ENCODE measurements around the gene ANKS1B. TPM values are rescaled to one million over a fixed set of nuclear protein-coding genes. Genes with fewer than 3 reads are reported as not detected.

The ANKS1B gene
- total and polyA plus RNA-seq, 4 donors, result 0.03 to 3.4 (median 0.53) TPM

DNA sequence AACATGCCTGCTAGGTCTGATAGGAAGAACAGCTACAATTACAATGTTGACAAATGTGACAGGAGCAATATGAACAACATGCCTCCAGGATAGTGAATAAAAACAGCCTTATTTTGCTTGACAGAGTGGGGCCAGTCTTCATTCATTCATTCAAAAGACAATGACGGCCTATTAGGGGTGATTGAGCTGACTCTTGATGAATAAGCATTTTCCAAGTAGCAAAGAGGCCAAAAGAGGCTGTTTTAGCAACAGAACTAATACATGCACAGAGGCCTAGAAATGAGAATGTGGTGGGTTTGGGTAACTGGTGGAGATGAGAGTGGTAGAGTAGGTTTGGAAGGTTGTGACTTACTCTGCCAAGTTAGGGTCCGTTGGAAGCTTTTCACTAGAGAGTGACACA, 1201.3 kb downstream of the ANKS1B start:
- H3K4me3 ChIP-seq (ENCODE audit: low read depth in 1 of 3, low read length in 3 of 3), result no peak overlapping the region
- 84% methylated on average over 2 of the region's 2 CpGs for WGBS
- DNase-seq (ENCODE audit: low spot score), result no peak
- no peaks in the 10 kb centered on the region for H3K36me3 ChIP-seq (ENCODE audit: control insufficient read depth in 4 of 4, insufficient read depth in 3 of 4, low read depth in 1 of 4, low read length in 3 of 4)
- H3K27ac ChIP-seq (ENCODE audit: low read depth in 1 of 2, low read length in 2 of 2), result no peak overlapping the region
- no peaks in the 10 kb centered on the region for H3K27me3 ChIP-seq (ENCODE audit: control insufficient read depth in 4 of 4, insufficient read depth in 4 of 4, low read length in 3 of 4)
- no peak overlapping the region for H3K9ac ChIP-seq (ENCODE audit: low read depth in 1 of 2, low read length in 2 of 2)
- H3K9me3 ChIP-seq (ENCODE audit: control insufficient read depth in 4 of 4, low read length in 3 of 4), result no peaks in the 10 kb centered on the region
- H3K4me1 ChIP-seq (ENCODE audit: control insufficient read depth in 4 of 4, insufficient read depth in 4 of 4, low read length in 3 of 4), result no peaks in the 10 kb centered on the region
- TF ChIP-seq, protein P1, sequence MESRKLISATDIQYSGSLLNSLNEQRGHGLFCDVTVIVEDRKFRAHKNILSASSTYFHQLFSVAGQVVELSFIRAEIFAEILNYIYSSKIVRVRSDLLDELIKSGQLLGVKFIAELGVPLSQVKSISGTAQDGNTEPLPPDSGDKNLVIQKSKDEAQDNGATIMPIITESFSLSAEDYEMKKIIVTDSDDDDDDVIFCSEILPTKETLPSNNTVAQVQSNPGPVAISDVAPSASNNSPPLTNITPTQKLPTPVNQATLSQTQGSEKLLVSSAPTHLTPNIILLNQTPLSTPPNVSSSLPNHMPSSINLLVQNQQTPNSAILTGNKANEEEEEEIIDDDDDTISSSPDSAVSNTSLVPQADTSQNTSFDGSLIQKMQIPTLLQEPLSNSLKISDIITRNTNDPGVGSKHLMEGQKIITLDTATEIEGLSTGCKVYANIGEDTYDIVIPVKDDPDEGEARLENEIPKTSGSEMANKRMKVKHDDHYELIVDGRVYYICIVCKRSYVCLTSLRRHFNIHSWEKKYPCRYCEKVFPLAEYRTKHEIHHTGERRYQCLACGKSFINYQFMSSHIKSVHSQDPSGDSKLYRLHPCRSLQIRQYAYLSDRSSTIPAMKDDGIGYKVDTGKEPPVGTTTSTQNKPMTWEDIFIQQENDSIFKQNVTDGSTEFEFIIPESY (IDR thresholded peaks at IDR 0.05), result no peak
- TF ChIP-seq JUND (IDR thresholded peaks at IDR 0.05) (no peak), HNF4G (IDR thresholded peaks at IDR 0.05) (no peak), FOXA1 (IDR thresholded peaks at IDR 0.05) (no peak), YY1 (IDR thresholded peaks at IDR 0.05) (no peak), RAD21 (IDR thresholded peaks at IDR 0.05) (no peak), NR2F2 (IDR thresholded peaks at IDR 0.05) (no peak)
- TF ChIP-seq, protein P2, sequence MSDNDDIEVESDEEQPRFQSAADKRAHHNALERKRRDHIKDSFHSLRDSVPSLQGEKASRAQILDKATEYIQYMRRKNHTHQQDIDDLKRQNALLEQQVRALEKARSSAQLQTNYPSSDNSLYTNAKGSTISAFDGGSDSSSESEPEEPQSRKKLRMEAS (IDR thresholded peaks at IDR 0.05), result no peak
- TF ChIP-seq, protein P3, sequence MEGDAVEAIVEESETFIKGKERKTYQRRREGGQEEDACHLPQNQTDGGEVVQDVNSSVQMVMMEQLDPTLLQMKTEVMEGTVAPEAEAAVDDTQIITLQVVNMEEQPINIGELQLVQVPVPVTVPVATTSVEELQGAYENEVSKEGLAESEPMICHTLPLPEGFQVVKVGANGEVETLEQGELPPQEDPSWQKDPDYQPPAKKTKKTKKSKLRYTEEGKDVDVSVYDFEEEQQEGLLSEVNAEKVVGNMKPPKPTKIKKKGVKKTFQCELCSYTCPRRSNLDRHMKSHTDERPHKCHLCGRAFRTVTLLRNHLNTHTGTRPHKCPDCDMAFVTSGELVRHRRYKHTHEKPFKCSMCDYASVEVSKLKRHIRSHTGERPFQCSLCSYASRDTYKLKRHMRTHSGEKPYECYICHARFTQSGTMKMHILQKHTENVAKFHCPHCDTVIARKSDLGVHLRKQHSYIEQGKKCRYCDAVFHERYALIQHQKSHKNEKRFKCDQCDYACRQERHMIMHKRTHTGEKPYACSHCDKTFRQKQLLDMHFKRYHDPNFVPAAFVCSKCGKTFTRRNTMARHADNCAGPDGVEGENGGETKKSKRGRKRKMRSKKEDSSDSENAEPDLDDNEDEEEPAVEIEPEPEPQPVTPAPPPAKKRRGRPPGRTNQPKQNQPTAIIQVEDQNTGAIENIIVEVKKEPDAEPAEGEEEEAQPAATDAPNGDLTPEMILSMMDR (IDR thresholded peaks at IDR 0.05; ENCODE audit: low read depth, low read length, missing input control), result no peak
- TF ChIP-seq, protein P4, sequence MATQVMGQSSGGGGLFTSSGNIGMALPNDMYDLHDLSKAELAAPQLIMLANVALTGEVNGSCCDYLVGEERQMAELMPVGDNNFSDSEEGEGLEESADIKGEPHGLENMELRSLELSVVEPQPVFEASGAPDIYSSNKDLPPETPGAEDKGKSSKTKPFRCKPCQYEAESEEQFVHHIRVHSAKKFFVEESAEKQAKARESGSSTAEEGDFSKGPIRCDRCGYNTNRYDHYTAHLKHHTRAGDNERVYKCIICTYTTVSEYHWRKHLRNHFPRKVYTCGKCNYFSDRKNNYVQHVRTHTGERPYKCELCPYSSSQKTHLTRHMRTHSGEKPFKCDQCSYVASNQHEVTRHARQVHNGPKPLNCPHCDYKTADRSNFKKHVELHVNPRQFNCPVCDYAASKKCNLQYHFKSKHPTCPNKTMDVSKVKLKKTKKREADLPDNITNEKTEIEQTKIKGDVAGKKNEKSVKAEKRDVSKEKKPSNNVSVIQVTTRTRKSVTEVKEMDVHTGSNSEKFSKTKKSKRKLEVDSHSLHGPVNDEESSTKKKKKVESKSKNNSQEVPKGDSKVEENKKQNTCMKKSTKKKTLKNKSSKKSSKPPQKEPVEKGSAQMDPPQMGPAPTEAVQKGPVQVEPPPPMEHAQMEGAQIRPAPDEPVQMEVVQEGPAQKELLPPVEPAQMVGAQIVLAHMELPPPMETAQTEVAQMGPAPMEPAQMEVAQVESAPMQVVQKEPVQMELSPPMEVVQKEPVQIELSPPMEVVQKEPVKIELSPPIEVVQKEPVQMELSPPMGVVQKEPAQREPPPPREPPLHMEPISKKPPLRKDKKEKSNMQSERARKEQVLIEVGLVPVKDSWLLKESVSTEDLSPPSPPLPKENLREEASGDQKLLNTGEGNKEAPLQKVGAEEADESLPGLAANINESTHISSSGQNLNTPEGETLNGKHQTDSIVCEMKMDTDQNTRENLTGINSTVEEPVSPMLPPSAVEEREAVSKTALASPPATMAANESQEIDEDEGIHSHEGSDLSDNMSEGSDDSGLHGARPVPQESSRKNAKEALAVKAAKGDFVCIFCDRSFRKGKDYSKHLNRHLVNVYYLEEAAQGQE (IDR thresholded peaks at IDR 0.05), result no peak
- TF ChIP-seq, protein P5, sequence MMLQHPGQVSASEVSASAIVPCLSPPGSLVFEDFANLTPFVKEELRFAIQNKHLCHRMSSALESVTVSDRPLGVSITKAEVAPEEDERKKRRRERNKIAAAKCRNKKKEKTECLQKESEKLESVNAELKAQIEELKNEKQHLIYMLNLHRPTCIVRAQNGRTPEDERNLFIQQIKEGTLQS (IDR thresholded peaks at IDR 0.05), result no peak

DNA sequence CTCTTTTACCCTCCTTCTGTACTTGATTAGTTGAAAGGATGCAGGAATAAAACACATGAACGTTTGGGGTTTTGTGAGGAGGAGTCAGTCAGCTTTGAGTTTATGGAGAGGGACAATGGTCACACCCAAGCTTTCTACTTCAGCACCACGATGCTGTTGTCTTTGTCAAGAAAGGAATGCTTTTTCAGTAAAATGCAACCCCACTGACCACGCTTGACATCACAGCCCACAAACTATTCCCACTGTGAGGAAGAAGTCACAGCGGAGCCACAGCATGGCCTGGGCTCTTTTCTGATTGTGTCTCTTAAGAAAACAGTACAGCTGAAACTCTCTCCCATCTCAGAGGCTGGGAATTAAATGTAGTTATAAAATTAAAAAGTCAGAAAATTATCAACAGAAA, 1204.5 kb downstream of the ANKS1B start:
- Histone ChIP-seq H3K27me3 (ENCODE audit: control insufficient read depth in 4 of 4, insufficient read depth in 4 of 4, low read length in 3 of 4) (no peaks in the 10 kb centered on the region), H3K9me3 (ENCODE audit: control insufficient read depth in 4 of 4, low read length in 3 of 4) (no peaks in the 10 kb centered on the region), H3K4me3 (ENCODE audit: low read depth in 1 of 3, low read length in 3 of 3) (no peak overlapping the region), H3K36me3 (ENCODE audit: control insufficient read depth in 4 of 4, insufficient read depth in 3 of 4, low read depth in 1 of 4, low read length in 3 of 4) (no peaks in the 10 kb centered on the region), H3K9ac (ENCODE audit: low read depth in 1 of 2, low read length in 2 of 2) (no peak overlapping the region), H3K27ac (ENCODE audit: low read depth in 1 of 2, low read length in 2 of 2) (no peak overlapping the region), H3K4me1 (ENCODE audit: control insufficient read depth in 4 of 4, insufficient read depth in 4 of 4, low read length in 3 of 4) (no peaks in the 10 kb centered on the region)
- DNase-seq (ENCODE audit: low spot score), result no peak
- WGBS, result 60% methylated on average over 4 of the region's 4 CpGs
- TF ChIP-seq RXRA (IDR thresholded peaks at IDR 0.05) (no peak), FOXA1 (IDR thresholded peaks at IDR 0.05) (no peak), RAD21 (IDR thresholded peaks at IDR 0.05) (no peak), JUND (IDR thresholded peaks at IDR 0.05) (no peak), HNF4G (IDR thresholded peaks at IDR 0.05) (no peak), NR2F2 (IDR thresholded peaks at IDR 0.05) (no peak), SP1 (IDR thresholded peaks at IDR 0.05) (no peak), YY1 (IDR thresholded peaks at IDR 0.05) (no peak), FOXA2 (IDR thresholded peaks at IDR 0.05) (no peak)
- TF ChIP-seq, protein P4 (IDR thresholded peaks at IDR 0.05), result no peak
- TF ChIP-seq, protein P3 (IDR thresholded peaks at IDR 0.05; ENCODE audit: low read depth, low read length, missing input control), result no peak
- TF ChIP-seq, protein P1 (IDR thresholded peaks at IDR 0.05), result no peak
- TF ChIP-seq, protein P2 (IDR thresholded peaks at IDR 0.05), result no peak
